CD14-positive monocyte (primary cell): ENCODE results near the gene ITGB2. TPM values are rescaled to one million over a fixed set of nuclear protein-coding genes. Genes with fewer than 3 reads are reported as not detected.
A peak's percentile ranks its signal among the peaks of the same experiment; 100 is the strongest.

Source experiments
- DNase-seq, 3 donors: peaks; one replicate each; pipeline ENCODE4 v3.0.0-alpha.2; 2011 to 2022
- H2AFZ ChIP-seq: 2 replicates; pipeline ENCODE4 v1.6.0; 2012; ENCODE audit warnings: mild to moderate bottlenecking, low read depth, low read length, inconsistent platforms; ENCODE audit not compliant: insufficient read depth, poor library complexity, severe bottlenecking
- H3K27ac ChIP-seq, 2 donors: 1 replicate in 1 of 2; 2 replicates in 1 of 2; pipeline ENCODE4 v1.5.1; 2012 to 2013; ENCODE audit warnings: low read length in 2 of 2, control low read depth in 1 of 2, inconsistent platforms in 1 of 2, low read depth in 1 of 2, mild to moderate bottlenecking in 1 of 2
- H3K27me3 ChIP-seq, 2 donors: one replicate each; pipeline versions ENCODE4 v1.6.0 to v1.6.1; 2011 to 2013; ENCODE audit warnings: low read length in 2 of 2; ENCODE audit not compliant: control insufficient read depth in 2 of 2, insufficient read depth in 2 of 2
- H3K36me3 ChIP-seq, 2 donors: replicated peaks in 1 of 2; 1 replicate in 1 of 2; 2 replicates in 1 of 2; pipeline versions ENCODE4 v1.5.1 to v1.6.1; 2012 to 2013; ENCODE audit warnings: low read length in 2 of 2, control low read depth in 1 of 2, inconsistent platforms in 1 of 2, mild to moderate bottlenecking in 1 of 2; ENCODE audit not compliant: insufficient read depth in 2 of 2, control insufficient read depth in 1 of 2
- H3K4me1 ChIP-seq, 2 donors: 1 replicate in 1 of 2; 2 replicates in 1 of 2; pipeline versions ENCODE4 v1.5.1 to v1.6.1; 2012 to 2013; ENCODE audit warnings: low read length in 2 of 2, control low read depth in 1 of 2, inconsistent platforms in 1 of 2, mild to moderate bottlenecking in 1 of 2, moderate library complexity in 1 of 2; ENCODE audit not compliant: insufficient read depth in 2 of 2, control insufficient read depth in 1 of 2
- H3K4me2 ChIP-seq: replicated peaks from 2 replicates; pipeline ENCODE3; 2012; ENCODE audit warnings: low read length, moderate library complexity, mild to moderate bottlenecking; ENCODE audit not compliant: poor library complexity, severe bottlenecking; ENCODE audit errors: extremely low read depth
- H3K4me3 ChIP-seq, 3 experiments: fragments of 200-600 bp in 1 of 3; sonication (generic) in 1 of 3; replicated peaks in 1 of 3; 1 replicate in 2 of 3; 2 replicates in 1 of 3; pipeline ENCODE4 v1.5.1; 2011 to 2013; ENCODE audit warnings: low read length in 3 of 3, mild to moderate bottlenecking in 3 of 3, control low read depth in 2 of 3, low read depth in 2 of 3, inconsistent platforms in 1 of 3, moderate library complexity in 1 of 3
- H3K79me2 ChIP-seq: 2 replicates; pipeline ENCODE4 v1.6.0; 2012; ENCODE audit warnings: mild to moderate bottlenecking, control low read depth, inconsistent platforms, low read length, moderate library complexity; ENCODE audit not compliant: insufficient read depth
- H3K9ac ChIP-seq: 2 replicates; pipeline ENCODE4 v1.6.0; 2017; ENCODE audit warnings: low read length, mild to moderate bottlenecking; ENCODE audit not compliant: insufficient read depth, poor library complexity, severe bottlenecking
- H3K9me3 ChIP-seq, 2 donors: replicated peaks in 1 of 2; 1 replicate in 1 of 2; 2 replicates in 1 of 2; pipeline versions ENCODE4 v1.5.1 to v1.6.1; 2012 to 2013; ENCODE audit warnings: low read length in 2 of 2, control low read depth in 1 of 2; ENCODE audit not compliant: control insufficient read depth in 1 of 2, insufficient read depth in 1 of 2
- H4K20me1 ChIP-seq: 2 replicates; pipeline ENCODE4 v1.6.0; 2012; ENCODE audit warnings: mild to moderate bottlenecking, low read length, control low read depth, moderate library complexity; ENCODE audit not compliant: insufficient read depth
- H3K27ac Mint-ChIP-seq, 7 donors: one replicate each; pipeline ENCODE4 v1.8.0; 2020; ENCODE audit warnings: mild to moderate bottlenecking in 7 of 7, mixed read lengths in 7 of 7, moderate library complexity in 6 of 7, inconsistent platforms in 2 of 7
- H3K27me3 Mint-ChIP-seq, 3 donors: one replicate each; pipeline ENCODE4 v1.8.0; 2021 to 2022; ENCODE audit warnings: low read depth in 3 of 3, mild to moderate bottlenecking in 3 of 3, mixed read lengths in 3 of 3, moderate library complexity in 3 of 3, inconsistent platforms in 1 of 3
- H3K36me3 Mint-ChIP-seq, 2 donors: one replicate each; pipeline ENCODE4 v1.8.0; 2020; ENCODE audit warnings: mixed read lengths in 2 of 2, inconsistent platforms in 1 of 2, mild to moderate bottlenecking in 1 of 2
- H3K4me1 Mint-ChIP-seq: one replicate; pipeline ENCODE4 v1.8.0; 2020; ENCODE audit warnings: mild to moderate bottlenecking, mixed read lengths
- H3K4me3 Mint-ChIP-seq, 2 donors: one replicate each; pipeline ENCODE4 v1.8.0; 2020; ENCODE audit warnings: mild to moderate bottlenecking in 2 of 2, mixed read lengths in 2 of 2, moderate library complexity in 1 of 2
- H3K9me3 Mint-ChIP-seq, 7 donors: one replicate each; pipeline ENCODE4 v1.8.0; 2020 to 2022; ENCODE audit warnings: mixed read lengths in 7 of 7, mild to moderate bottlenecking in 6 of 7, moderate library complexity in 6 of 7, inconsistent platforms in 2 of 7
- WGBS: methylation state at CpG from one replicate; pipeline ENCODE4 v1.1.5; 2013; ENCODE audit warnings: missing lambda C conversion rate; ENCODE audit not compliant: insufficient coverage; 5-methylcytosine and 5-hydroxymethylcytosine counted together
- intact Hi-C, 2 donors: fragments of 100-400 bp; cut with micrococcal nuclease; formaldehyde crosslinking; loops; one replicate each; pipeline versions ENCODE4 v1.15.0 to v1.15.1; 2023
- polyA plus RNA-seq, 3 donors: library from polyadenylated mRNA; depleted of rRNA in 1 of 3; unstranded in 2 of 3; stranded (reverse) in 1 of 3; fragments of 300-500 nt in 2 of 3; fragments of >200 nt in 1 of 3; fragmentation: Illumina TruSeq in 2 of 3; gene quantifications; 1 replicate in 2 of 3; 2 replicates in 1 of 3; pipeline ENCODE4 v1.2.3, GENCODE V29; 2012 to 2021
- TF ChIP-seq, protein P1 (sequence below): fragments of 200-600 bp; IDR thresholded peaks from one replicate; pipeline ENCODE4 v1.8.0; 2022; ENCODE audit warnings: antibody characterized with exemption, mild to moderate bottlenecking

ITGB2 gene
- polyA plus RNA-seq, 3 donors = 1,470 to 1,628 (median 1,602) TPM

- H3K9me3 Mint-ChIP-seq = no peaks in the 10 kb centered on the region
- Histone ChIP-seq H4K20me1 (peaks cover 39% of the 10 kb centered on the region), H3K4me1 (peaks cover 40 to 54% of the 10 kb centered on the region in 2 donors), H3K27ac (peak overlapping the region; percentile 72 to 85), H3K4me2 (peak overlapping the region; percentile 79), H3K9me3 (no peaks in the 10 kb centered on the region), H3K27me3 (no peaks in the 10 kb centered on the region), H3K4me3 (peak overlapping the region; percentile 3 to 69 (median 37)), H3K79me2 (peaks cover 4% of the 10 kb centered on the region), H3K9ac (peak overlapping the region; percentile 71), H2AFZ (peak overlapping the region; percentile 64), H3K36me3 (peaks cover 21% of the 10 kb centered on the region in 2 donors)
- peak overlapping the region; percentile 86 to 94 (median 88) for H3K27ac Mint-ChIP-seq
- H3K4me1 Mint-ChIP-seq = peaks cover 44% of the 10 kb centered on the region
- peaks cover 20 to 30% of the 10 kb centered on the region in 2 donors for H3K36me3 Mint-ChIP-seq
- intact Hi-C loops = no loop called here
- H3K27me3 Mint-ChIP-seq = peaks cover 2 to 12% (median 7%) of the 10 kb centered on the region in 3 donors
- TF ChIP-seq, protein P1, sequence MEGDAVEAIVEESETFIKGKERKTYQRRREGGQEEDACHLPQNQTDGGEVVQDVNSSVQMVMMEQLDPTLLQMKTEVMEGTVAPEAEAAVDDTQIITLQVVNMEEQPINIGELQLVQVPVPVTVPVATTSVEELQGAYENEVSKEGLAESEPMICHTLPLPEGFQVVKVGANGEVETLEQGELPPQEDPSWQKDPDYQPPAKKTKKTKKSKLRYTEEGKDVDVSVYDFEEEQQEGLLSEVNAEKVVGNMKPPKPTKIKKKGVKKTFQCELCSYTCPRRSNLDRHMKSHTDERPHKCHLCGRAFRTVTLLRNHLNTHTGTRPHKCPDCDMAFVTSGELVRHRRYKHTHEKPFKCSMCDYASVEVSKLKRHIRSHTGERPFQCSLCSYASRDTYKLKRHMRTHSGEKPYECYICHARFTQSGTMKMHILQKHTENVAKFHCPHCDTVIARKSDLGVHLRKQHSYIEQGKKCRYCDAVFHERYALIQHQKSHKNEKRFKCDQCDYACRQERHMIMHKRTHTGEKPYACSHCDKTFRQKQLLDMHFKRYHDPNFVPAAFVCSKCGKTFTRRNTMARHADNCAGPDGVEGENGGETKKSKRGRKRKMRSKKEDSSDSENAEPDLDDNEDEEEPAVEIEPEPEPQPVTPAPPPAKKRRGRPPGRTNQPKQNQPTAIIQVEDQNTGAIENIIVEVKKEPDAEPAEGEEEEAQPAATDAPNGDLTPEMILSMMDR = peak; percentile 41
- peak; percentile 48 to 70 (median 69) for DNase-seq
- 4% methylated on average over 25 of the region's 34 CpGs for WGBS
- peak overlapping the region; percentile 68 to 80 for H3K4me3 Mint-ChIP-seq
These were observed 75.1 kb downstream of the ITGB2 start for GRCh38 chr21:44845418-44846223.

DNA sequence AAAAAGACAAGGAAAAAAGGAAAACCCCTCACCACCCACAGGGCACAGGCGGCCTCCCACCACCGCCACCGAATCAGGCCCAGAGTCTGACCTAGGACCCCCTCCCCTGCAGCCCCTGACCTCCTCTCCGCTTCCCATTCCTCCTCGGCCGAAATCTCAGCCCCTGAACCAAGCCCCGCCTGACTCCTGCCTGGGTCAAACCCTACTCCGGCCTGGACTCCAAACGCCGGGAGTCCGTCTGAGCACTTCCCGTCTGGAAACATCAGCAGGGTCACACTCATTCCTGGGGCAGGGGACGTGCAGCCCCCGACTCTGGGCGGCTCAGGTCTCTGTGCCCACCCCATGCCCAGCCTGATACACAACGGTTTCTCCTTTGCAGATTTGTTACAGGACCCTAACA is 76.4 kb downstream of the ITGB2 start:
- Histone ChIP-seq H3K27me3 (no peaks in the 10 kb centered on the region), H3K9me3 (no peaks in the 10 kb centered on the region), H3K36me3 (peaks cover 8% of the 10 kb centered on the region in 2 donors), H4K20me1 (peaks cover 26% of the 10 kb centered on the region), H3K4me1 (peaks cover 27 to 41% of the 10 kb centered on the region in 2 donors), H3K4me3 (no peak overlapping the region), H3K79me2 (no peaks in the 10 kb centered on the region), H3K27ac (no peak overlapping the region), H3K9ac (no peak overlapping the region), H2AFZ (no peak overlapping the region), H3K4me2 (no peak overlapping the region)
- Mint-ChIP-seq H3K4me1 (peaks cover 32% of the 10 kb centered on the region), H3K36me3 (peaks cover 6 to 16% of the 10 kb centered on the region in 2 donors), H3K27me3 (peaks cover 3 to 12% (median 9%) of the 10 kb centered on the region in 3 donors), H3K27ac (no peak overlapping the region), H3K9me3 (peaks cover 0 to 2% (median 0%) of the 10 kb centered on the region in 7 donors), H3K4me3 (no peak overlapping the region)
- 97% methylated on average over 13 of the region's 16 CpGs for WGBS
- TF ChIP-seq, protein P1 = no peak
- no peak for DNase-seq
- intact Hi-C loops = no loop called here
